CD4-positive, alpha-beta T cell (primary cell): ENCODE results near the gene SUFU. TPM values are rescaled to one million over a fixed set of nuclear protein-coding genes. Genes with fewer than 3 reads are reported as not detected.

ENCODE experiments used
- ATAC-seq: fragments of 200-7000 bp; cut with Tn5 transposase; one replicate; pipeline ENCODE4 v1.10.0; 2022; ENCODE audit warnings: mild to moderate bottlenecking; ENCODE audit not compliant: poor library complexity
- CTCF ChIA-PET: fragments of 350-600 bp; sonication (Branson Sonifier 250); formaldehyde crosslinking; loops from one replicate; lab custom pipeline; 2021; ENCODE audit warnings: antibody characterized with exemption, inconsistent platforms; lab: Charles Lee
- POLR2A ChIA-PET: fragments of 350-600 bp; sonication (Branson Sonifier 250); formaldehyde crosslinking; loops from one replicate; lab custom pipeline; 2021; ENCODE audit warnings: antibody characterized with exemption, inconsistent platforms; lab: Charles Lee
- DNase-seq, 14 experiments: peaks; one replicate each; pipeline ENCODE4 v3.0.0-alpha.2; 2013 to 2020; ENCODE audit warnings: mixed read lengths in 2 of 14
- H3K27ac ChIP-seq, 2 donors: one replicate each; pipeline versions ENCODE4 v1.5.1 to v1.7.0; 2013; ENCODE audit warnings: low read length in 2 of 2, low read depth in 1 of 2, mild to moderate bottlenecking in 1 of 2
- H3K27me3 ChIP-seq, 2 experiments: 1 replicate in 1 of 2; 2 replicates in 1 of 2; pipeline versions ENCODE4 v1.6.1 to v1.7.0; 2013; ENCODE audit warnings: low read length in 2 of 2, control low read depth in 1 of 2, mild to moderate bottlenecking in 1 of 2, moderate library complexity in 1 of 2; ENCODE audit not compliant: insufficient read depth in 2 of 2, control insufficient read depth in 1 of 2
- H3K36me3 ChIP-seq: one replicate; pipeline ENCODE4 v1.6.1; 2013; ENCODE audit warnings: low read length, control low read depth; ENCODE audit not compliant: insufficient read depth
- H3K4me1 ChIP-seq: one replicate; pipeline ENCODE4 v1.6.1; 2013; ENCODE audit warnings: low read length, control low read depth; ENCODE audit not compliant: insufficient read depth
- H3K4me3 ChIP-seq: one replicate; pipeline ENCODE4 v1.5.1; 2013; ENCODE audit warnings: mild to moderate bottlenecking, low read length, moderate library complexity
- H3K9me3 ChIP-seq, 2 experiments: 1 replicate in 1 of 2; 2 replicates in 1 of 2; pipeline versions ENCODE4 v1.6.1 to v1.7.0; 2013; ENCODE audit warnings: low read length in 2 of 2, mild to moderate bottlenecking in 2 of 2, control low read depth in 1 of 2, moderate library complexity in 1 of 2; ENCODE audit not compliant: control insufficient read depth in 1 of 2, insufficient read depth in 1 of 2
- H3K27ac Mint-ChIP-seq: one replicate; pipeline ENCODE4 v1.8.0; 2020; ENCODE audit warnings: mixed read lengths
- H3K27me3 Mint-ChIP-seq: one replicate; pipeline ENCODE4 v1.8.0; 2021; ENCODE audit warnings: mixed read lengths
- H3K36me3 Mint-ChIP-seq: one replicate; pipeline ENCODE4 v1.8.0; 2021; ENCODE audit warnings: low read depth, mixed read lengths
- H3K4me1 Mint-ChIP-seq: one replicate; pipeline ENCODE4 v1.8.0; 2021; ENCODE audit warnings: low read depth, mixed read lengths
- H3K4me3 Mint-ChIP-seq: one replicate; pipeline ENCODE4 v1.8.0; 2020; ENCODE audit warnings: mild to moderate bottlenecking, mixed read lengths
- H3K9me3 Mint-ChIP-seq: one replicate; pipeline ENCODE4 v1.8.0; 2020; ENCODE audit warnings: mixed read lengths
- intact Hi-C, 2 experiments: fragments of 100-400 bp; cut with DNase I in 1 of 2; cut with micrococcal nuclease in 1 of 2; formaldehyde crosslinking; loops; one replicate each; pipeline versions ENCODE4 v1.15.1 to v1.9.0; 2023 to 2025; cut with DNase I, micrococcal nuclease
- total RNA-seq, 174 experiments: library from RNA in 2 of 174; stranded (reverse) in 2 of 174; gene quantifications; one replicate each; pipeline ENCODE4 v1.2.3 and lab custom pipeline; 2021 to 2026
- TF ChIP-seq, protein P1 (sequence below): fragments of 200-600 bp; IDR thresholded peaks from one replicate; pipeline ENCODE4 v1.8.0; 2022; ENCODE audit warnings: antibody characterized with exemption, mild to moderate bottlenecking

Gene SUFU
- total RNA-seq, 2 experiments from 2014 or later: 6.7 to 7.3 TPM

DNA sequence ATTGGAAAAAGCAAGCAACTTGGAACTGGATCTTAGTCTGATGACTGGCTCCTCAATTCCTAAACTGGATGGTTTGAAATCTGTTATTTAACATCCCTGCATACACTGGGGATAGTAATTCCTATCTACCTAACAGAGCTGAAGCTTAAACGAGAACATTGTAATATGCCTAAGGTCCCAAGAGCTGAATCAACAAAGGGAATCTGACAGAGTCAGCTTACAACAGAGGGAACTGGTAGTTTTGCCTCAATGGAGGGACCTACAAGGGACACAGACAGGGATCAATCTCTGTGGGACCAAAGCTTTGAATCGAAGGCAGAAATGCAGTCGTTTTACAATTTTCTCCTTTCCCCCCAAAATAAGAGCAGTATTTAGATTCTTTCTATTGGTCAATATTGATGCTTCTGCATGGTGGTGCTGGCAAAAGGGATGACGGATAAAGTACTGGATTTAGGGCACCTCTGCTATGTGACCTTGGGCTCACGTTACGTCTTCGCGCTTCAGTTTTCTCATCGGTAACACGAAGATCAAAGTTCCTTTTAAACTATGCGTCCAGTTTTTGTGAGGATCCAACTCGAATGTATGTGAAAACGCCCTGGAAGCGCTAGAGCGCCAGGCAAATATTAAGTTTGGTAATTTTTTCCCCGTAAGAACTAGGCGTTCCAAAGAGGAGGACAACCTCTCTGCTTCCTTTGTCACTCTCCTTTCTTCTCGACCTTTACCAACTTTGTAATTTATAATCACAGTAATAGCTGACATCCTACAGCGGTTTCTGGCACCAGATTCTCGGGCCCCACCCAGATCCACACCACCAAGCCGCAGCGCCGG, 2.4 kb upstream of the SUFU start:
- Histone ChIP-seq H3K4me3 (peak overlapping the region; percentile 100), H3K27ac (peak overlapping the region; percentile 62 to 80), H3K27me3 (no peaks in the 10 kb centered on the region), H3K9me3 (no peaks in the 10 kb centered on the region), H3K36me3 (peaks cover 5% of the 10 kb centered on the region), H3K4me1 (peaks cover 47% of the 10 kb centered on the region)
- peaks cover 37% of the 10 kb centered on the region for H3K4me1 Mint-ChIP-seq
- ChIA-PET CTCF (interaction anchor here (1.1 to 1.3 kb wide), 3 partner anchors 22 to 108 kb away, joined by 3 to 4 read pairs (median 3); no protein-coding TSS in a partner anchor), POLR2A (interaction anchor here (0.7 to 5.1 kb wide), 4 partner anchors 28 to 107 kb away, joined by 3 to 28 read pairs (median 5); partner anchors contain the start of gene C10orf95)
- DNase-seq (peak in 2 of 14 experiments; percentile 7 to 35), ATAC-seq (no peak)
- H3K27me3 Mint-ChIP-seq: no peaks in the 10 kb centered on the region
- TF ChIP-seq, protein P1, sequence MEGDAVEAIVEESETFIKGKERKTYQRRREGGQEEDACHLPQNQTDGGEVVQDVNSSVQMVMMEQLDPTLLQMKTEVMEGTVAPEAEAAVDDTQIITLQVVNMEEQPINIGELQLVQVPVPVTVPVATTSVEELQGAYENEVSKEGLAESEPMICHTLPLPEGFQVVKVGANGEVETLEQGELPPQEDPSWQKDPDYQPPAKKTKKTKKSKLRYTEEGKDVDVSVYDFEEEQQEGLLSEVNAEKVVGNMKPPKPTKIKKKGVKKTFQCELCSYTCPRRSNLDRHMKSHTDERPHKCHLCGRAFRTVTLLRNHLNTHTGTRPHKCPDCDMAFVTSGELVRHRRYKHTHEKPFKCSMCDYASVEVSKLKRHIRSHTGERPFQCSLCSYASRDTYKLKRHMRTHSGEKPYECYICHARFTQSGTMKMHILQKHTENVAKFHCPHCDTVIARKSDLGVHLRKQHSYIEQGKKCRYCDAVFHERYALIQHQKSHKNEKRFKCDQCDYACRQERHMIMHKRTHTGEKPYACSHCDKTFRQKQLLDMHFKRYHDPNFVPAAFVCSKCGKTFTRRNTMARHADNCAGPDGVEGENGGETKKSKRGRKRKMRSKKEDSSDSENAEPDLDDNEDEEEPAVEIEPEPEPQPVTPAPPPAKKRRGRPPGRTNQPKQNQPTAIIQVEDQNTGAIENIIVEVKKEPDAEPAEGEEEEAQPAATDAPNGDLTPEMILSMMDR: no peak
- H3K36me3 Mint-ChIP-seq: peaks cover 4% of the 10 kb centered on the region
- no peak overlapping the region for H3K27ac Mint-ChIP-seq
- no peaks in the 10 kb centered on the region for H3K9me3 Mint-ChIP-seq
- no peak overlapping the region for H3K4me3 Mint-ChIP-seq
- intact Hi-C loops: loop anchor here (1.0 to 10.0 kb wide), 15 partner anchors 40 to 691 kb away; partner anchors contain the start of genes ARL3 (in 2 of the 2), NOLC1 (in 2 of the 2), SFXN2 (in 2 of the 2) and TRIM8 (in 2 of the 2)

DNA sequence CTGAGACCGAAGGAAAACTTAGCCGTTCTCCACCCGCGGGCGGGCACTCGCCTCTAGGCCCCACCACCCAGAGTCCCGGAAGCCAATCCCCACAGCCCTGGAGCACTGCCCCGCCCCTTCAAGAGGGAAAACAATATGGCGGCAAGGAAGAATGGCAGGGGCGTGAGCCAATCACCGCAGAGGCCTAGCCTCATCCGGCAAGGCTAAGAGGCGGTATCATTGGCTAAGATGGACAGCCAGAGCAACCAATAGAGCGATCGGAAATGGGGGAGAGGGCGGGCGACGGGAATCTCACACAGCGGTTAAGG, 1.8 kb upstream of the SUFU start:
- no peak overlapping the region for H3K27ac Mint-ChIP-seq
- peaks cover 7% of the 10 kb centered on the region for H3K36me3 Mint-ChIP-seq
- no peaks in the 10 kb centered on the region for H3K27me3 ChIP-seq
- H3K4me3 Mint-ChIP-seq: no peak overlapping the region
- H3K9me3 ChIP-seq: no peaks in the 10 kb centered on the region
- DNase-seq (peak; percentile 95 to 100 (median 98)), ATAC-seq (peak; percentile 72)
- TF ChIP-seq, protein P1: no peak
- peaks cover 42% of the 10 kb centered on the region for H3K4me1 Mint-ChIP-seq
- H3K9me3 Mint-ChIP-seq: no peaks in the 10 kb centered on the region
- H3K4me1 ChIP-seq: peaks cover 47% of the 10 kb centered on the region
- peak overlapping the region; percentile 80 to 97 for H3K27ac ChIP-seq
- H3K36me3 ChIP-seq: peaks cover 6% of the 10 kb centered on the region
- ChIA-PET POLR2A (interaction anchor here (0.6 to 5.1 kb wide), 15 partner anchors 9 to 866 kb away, joined by 3 to 28 read pairs (median 5); partner anchors contain the start of genes ARL3, C10orf95, CUEDC2 and FBXL15), CTCF (interaction anchor here (1.3 to 2.2 kb wide), 3 partner anchors 23 to 108 kb away, joined by 3 to 9 read pairs (median 4); no protein-coding TSS in a partner anchor)
- peak overlapping the region; percentile 100 for H3K4me3 ChIP-seq
- intact Hi-C loops: loop anchor here (1.0 to 10.0 kb wide), 14 partner anchors 50 to 690 kb away; partner anchors contain the start of genes ARL3 (in 2 of the 2), NOLC1 (in 2 of the 2), SFXN2 (in 2 of the 2) and TRIM8 (in 2 of the 2)
- H3K27me3 Mint-ChIP-seq: no peaks in the 10 kb centered on the region

DNA sequence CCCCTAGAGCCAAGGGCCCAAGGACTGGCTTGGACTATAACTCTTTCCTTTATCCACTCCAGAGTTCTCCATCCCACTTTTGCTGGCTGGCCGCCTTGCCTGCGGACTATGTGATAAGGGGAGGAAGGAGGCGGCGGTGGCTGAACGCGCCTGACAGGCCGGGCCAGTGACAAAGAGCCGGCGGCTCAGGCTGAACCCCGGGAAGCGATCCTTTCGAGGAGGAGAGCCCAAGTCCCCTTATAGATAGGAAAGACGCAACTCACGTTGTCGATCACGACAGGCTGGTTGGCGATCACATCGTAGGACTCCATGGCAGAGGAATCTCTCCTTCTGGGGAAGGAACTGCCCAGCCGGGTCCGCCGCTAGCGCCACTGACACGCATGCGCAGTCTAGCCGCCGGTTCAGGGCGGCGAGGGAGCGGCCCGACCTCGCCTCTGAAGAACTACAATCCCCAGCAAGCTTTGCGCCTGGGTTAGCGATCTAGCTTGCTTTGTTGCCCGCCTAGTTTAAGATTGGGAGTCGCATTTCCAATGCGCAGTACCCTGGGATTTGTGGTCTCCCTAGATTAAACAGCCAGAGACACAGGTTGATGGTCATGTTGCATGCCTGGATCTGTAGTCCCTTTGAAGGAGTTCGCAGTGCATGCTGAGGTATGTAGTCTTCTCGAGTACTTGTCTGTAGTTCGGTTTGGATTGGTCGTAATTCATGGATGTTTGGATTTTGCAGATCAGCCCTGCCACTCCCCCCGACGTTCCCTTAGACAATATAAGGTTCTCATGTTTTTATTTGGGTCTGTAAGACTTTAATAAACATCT, 1.2 kb upstream of the SUFU start, which contains the start of gene ACTR1A:
ACTR1A (minus strand) TSS at position 376 of the 815 bp plus-strand sequence; CDS start at position 311, 65 bp downstream.
- H3K9me3 ChIP-seq: no peaks in the 10 kb centered on the region
- intact Hi-C loops: loop anchor here (1.0 to 10.0 kb wide), 16 partner anchors 50 to 690 kb away; partner anchors contain the start of genes ARL3 (in 2 of the 2), NOLC1 (in 2 of the 2), SFXN2 (in 2 of the 2) and TRIM8 (in 2 of the 2)
- no peaks in the 10 kb centered on the region for H3K27me3 Mint-ChIP-seq
- H3K9me3 Mint-ChIP-seq: no peaks in the 10 kb centered on the region
- H3K4me1 ChIP-seq: peaks cover 48% of the 10 kb centered on the region
- no peak within 1 kb of the TSS for H3K27ac Mint-ChIP-seq
- TF ChIP-seq, protein P1: no peak
- H3K36me3 Mint-ChIP-seq: peaks cover 9% of the 10 kb centered on the region
- ChIA-PET CTCF (interaction anchor here (0.8 to 2.2 kb wide), 4 partner anchors 68 to 103 kb away, joined by 3 to 9 read pairs (median 4); partner anchors contain the start of gene FBXL15), POLR2A (interaction anchor here (0.6 to 5.1 kb wide), 19 partner anchors 9 to 865 kb away, joined by 3 to 28 read pairs (median 5); partner anchors contain the start of genes ARL3, C10orf95, CUEDC2 and FBXL15)
- ATAC-seq: peak; percentile 52
- H3K36me3 ChIP-seq: peaks cover 9% of the 10 kb centered on the region
- peak within 1 kb of the TSS; percentile 80 to 97 for H3K27ac ChIP-seq
- H3K4me1 Mint-ChIP-seq: peaks cover 42% of the 10 kb centered on the region
- no peak within 1 kb of the TSS for H3K4me3 Mint-ChIP-seq
- H3K4me3 ChIP-seq: peak within 1 kb of the TSS; percentile 100
- peak; percentile 91 to 98 (median 94) for DNase-seq
- H3K27me3 ChIP-seq: no peaks in the 10 kb centered on the region
